NCI-H69 (cell line): ENCODE measurements around the gene COX19.

Experiments used
- DNase-seq: peaks from one replicate; lab custom pipeline; 2025; lab: John Stamatoyannopoulos, UW

The COX19 gene

DNA sequence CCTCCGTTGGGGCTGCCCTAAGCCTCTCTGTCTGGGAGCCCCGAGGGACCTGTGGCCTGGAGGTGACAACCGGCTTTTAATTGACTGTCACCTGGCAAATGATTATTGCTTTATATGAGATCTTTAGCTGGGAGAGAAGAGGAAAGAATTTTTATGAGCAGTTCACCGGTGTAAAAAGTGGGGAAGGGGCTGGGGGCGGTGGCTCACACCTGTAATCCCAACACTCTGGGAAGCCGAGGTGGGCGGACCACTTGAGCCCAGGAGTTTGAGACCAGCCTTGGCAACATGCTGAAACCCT is 2.6 kb upstream of the COX19 start:
- DNase-seq: no peak

DNA sequence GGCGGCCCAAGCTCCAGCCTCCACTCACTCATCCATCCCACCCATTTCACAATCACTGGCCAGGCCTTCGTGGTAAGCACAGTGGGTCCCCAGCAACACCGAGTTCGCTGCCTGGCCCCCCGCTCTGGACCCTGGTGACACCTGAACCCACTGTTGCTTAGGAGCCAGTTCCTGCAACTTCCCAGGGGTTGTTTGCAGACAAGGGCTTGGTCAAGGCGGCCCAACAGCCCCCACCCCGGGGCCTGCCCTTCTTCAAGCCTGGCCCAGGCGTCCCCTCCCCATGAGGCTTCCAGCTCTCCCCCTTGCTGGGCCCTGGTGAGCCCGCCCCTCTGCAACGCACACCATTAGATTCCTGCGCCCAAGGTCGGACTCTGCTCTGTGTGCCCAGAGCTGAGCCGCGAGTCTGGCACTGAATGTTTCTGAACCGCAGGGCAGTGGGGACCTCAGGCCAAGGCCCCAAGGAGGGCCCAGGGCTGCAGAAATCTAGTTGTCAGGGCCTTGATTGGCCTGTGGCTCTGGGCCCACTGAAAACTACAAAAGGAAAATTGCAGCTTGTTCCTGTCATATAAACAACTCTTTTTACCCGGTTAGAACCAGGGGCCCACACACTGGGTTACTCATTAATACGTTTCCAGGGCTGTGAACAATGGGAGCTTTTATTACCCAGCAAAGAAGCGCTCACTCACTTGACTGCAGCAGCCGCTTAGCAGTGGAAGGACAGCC is 2.1 kb upstream of the COX19 start:
- DNase-seq: peak; percentile 65

GRCh38 chr7:976901-977325 is 1.6 kb upstream of the COX19 start:
- DNase-seq: no peak

DNA sequence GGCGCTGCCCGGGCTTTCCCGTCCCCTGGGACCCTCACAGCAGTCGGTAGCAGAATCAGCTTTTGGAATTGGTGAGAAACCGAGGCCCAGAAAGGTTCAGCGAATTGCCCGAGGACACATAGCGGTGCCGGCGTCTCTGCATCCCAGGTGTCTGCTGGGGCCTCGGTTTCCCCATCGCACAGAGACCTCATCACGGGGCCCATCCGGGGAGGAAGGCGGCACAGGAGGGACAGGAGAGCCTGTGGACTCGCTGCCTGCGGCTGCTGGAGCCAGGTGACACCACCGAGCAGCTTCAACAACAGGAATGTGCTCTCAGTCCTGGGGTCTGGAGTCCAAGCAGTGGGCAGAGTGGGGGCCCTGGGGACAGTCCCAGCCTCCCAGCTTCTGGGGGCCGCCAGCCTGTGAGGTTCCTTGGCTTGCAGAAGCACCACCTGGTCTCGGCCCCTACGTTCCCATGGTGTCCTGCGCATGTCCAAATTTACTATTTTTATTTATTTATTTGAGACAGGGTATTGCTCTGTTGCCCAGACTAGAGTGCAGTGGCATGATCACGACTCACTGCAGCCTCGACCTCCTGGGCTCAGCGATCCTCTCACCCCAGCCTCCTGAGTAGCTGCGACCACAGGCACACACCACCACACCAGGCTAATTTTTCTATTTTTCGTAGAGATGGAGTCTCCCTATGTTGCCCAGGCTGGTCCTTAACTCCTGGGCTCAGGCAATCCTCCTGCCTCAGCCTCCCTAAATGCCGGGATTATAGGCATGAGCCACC is 539 bp upstream of the COX19 start:
- DNase-seq: no peak

DNA sequence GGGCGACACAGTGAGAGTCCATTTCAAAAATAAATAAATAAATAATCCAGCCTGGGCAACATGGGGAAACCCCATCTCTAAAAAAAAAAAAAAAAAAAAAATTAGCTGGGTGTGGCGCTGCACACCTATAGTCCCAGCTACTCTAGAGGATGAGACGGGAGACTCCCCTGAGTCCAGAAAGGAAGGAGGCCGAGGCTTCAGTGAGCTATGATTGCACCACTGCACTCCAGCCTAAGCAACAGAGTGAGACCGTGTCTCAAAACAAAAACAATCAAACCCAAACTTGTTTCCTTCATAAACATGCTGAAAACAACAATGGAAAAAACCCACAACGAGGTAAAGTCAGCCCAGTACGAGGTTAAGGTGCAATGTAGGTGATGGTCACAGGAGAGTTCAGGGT is 1.2 kb downstream of the COX19 start:
- DNase-seq: no peak

DNA sequence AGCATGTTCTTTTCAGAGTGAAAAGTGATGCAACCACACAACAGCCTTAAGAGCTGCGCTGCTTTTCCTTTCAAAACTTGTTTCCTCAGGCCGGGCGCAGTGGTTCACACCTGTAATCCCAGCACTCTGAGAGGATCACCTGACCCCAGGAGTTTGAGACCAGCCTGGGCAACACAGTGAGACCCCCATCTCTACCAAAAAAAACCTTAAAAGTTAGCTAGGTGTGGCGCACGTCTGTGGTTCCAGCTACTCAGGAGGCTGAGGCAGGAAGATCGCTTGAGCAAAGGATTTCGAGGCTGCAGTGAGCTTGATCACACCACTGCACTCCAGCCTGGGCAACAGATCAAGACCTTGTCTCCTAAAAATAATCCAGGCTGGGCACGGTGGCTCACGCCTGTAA is 2.0 kb downstream of the COX19 start:
- DNase-seq: no peak

DNA sequence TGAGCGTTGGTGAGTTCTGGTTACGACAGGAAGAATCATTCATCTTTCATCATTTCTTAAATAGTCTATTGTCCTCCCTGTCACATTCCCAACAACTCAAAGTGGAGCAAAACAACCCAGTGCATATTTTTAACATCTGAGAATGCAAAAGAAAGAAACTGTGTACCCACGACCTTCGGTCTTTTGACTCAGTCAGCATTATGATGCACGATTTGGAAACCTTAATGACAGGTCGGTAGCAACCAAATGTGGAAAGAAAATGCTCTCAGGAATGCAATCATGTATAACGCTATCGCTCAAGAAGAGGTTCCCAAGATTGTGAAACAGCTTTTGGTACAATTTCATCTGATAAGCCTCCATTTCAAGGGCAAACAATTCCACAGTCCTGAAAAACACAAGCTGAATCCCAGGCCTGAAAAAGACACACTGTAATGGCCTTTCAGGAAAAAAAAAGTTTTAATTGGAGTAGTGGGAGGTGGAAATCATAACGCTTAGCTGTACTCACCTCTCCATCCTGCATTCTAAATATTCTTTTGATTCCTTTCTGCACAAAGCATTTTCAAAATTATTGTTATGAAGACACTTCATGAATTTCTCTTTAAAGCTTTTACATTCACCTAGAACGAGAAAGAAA is 2.6 kb downstream of the COX19 start:
- DNase-seq: no peak

- no peak for DNase-seq
Measured at GRCh38 chr7:972110-972509, 3.2 kb downstream of the COX19 start.

DNA sequence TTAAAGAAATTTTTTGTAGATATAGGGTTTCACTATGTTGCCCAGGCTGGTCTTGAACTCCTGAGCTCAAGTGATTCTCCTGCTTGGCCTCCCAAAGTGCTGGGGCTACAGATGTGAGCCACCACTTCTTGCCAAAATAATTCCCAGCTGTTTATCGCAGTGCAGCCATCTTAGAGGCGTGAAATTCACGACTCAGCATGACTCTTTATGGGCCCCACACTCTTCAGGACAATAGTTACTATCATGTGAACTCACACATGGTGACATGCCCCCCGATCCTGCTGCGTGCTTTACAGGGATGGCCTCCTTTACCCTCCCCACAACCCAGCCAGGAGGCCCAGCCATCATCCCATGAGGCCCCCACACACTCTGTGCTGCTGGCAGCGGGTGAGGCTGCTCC is 4.6 kb downstream of the COX19 start:
- DNase-seq: no peak

- DNase-seq: no peak
Measured at GRCh38 chr7:969403-969802, 5.9 kb downstream of the COX19 start.

DNA sequence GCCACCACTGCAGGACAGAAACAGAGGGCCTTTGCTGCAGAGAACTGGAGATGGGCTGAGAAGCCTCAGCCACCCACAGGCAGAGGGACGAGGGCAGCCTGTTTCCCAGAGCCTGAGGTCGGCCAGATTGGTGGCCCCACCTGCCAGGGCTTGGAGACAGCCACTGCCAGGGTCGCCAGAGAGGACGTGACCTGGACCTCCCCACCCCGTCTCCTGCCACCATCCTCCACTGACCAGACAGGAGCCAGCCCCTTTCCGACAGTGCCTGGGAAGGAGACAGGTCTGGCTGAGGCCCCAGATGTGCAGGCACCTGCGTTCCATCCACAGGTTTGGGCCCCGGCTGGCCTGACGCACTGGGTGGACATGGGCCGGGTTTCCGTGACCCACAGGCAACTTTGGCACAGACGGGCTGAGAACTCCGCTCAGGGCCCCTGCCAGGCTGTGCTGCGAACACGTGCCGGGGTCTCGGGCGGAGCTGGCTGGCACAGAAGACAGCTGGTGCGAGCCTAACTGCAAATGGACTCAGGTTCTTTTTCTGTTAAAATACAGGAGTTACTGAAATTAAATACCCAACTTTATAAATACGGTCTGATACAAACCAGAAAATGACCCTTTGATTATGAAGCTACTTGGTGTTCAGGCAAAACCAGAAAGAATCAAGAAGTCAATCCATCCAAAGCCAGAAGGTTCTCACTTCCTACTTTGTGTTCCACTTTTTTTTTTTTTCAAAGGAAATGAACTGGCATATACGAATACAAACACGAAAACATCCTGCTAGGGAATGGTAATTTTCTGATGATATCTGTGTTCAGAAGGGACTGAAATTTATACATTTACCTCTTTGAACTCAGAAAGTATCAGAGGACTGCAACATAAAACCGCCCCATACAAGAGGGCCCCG is 6.9 kb downstream of the COX19 start:
- no peak for DNase-seq

DNA sequence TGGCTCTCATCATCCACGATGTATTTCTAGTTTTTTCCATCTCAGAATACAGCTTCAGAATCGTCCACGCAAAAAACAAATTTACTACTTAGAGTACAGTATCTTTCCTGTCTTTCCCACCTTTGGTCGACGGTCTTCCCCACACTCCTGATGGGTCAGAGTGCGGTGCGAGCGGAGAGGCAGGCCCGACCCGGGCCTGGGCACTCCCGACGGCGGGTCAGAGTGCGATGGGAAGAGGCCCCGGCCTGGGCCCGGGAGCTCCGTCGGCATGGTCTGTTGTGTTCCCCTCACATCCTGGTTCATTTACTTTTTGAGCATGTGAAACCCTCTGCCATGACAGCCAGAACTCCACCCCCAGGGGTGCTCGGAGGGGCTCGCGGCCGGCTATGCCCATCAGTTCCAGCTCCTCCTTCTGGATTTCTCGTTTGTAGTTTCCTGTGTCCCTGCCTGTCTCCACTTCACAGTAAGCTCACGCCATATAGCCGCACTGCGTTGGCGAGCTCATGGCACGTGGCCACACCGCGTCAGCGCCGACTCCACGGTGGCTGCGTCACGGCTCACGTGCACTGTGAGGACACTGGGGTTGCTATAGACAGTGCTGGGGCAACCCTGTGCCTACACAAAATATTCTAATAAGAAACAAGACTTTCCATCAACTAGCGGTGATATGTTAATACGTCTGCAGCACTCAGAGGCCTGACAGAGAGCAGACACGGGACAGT is 7.8 kb downstream of the COX19 start:
- DNase-seq: no peak

GRCh38 chr7:966291-967069 is 8.9 kb downstream of the COX19 start:
- no peak for DNase-seq

DNA sequence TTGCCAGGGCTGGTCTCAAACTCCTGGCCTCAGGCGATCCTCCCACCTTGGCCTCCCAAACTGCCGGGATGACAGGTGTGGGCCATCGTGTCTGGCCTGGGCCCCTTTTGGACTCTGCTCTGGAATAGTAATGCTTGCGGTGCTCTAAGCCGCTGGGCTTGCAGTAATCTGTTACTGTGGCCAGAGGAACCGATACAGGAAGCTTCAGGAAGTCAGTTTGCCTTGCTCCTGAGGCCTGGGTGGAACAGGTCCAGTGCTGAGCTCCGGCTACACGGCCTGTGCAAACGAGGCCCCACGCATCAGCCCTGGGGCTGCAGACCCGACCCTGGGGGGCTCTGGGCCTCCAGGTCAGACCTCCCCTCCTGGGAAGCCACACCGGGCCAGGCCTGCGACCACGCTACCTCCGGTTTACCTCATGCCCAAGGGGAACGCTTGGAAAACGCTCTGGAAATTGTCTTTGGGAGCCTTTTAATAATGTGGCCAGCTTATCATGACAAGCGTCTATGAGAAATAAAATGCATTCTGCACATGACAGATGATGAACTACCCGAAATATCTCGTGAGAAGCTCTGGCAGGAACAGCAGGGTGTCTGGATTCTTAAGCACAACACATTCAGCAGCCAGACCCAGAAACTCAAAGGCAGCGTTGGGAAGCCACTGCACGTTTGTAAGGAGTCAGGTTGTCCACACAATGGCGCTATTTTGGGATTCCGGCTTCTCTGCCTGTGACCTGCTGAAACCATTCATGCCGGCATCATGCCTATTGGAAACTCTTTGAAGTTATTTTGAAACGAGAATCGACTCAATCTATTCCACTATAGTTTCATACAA is 10.7 kb downstream of the COX19 start:
- DNase-seq: peak; percentile 34

GRCh38 chr7:963236-964078 is 11.9 kb downstream of the COX19 start:
- peak; percentile 57 for DNase-seq

GRCh38 chr7:962401-963081 is 12.8 kb downstream of the COX19 start:
- no peak for DNase-seq

- no peak for DNase-seq
Measured at GRCh38 chr7:961546-962400, 13.6 kb downstream of the COX19 start.
